NOMO-1 treated with DMSO at 0.1 percent for 48 hours (cell line): ENCODE data around the gene POLA2.
"Not testable (repeated sequence)": the region's sequence is repeated elsewhere in the genome, so short reads cannot be mapped to it uniquely, and the experiment has no call there.

ENCODE experiments used
- DNase-seq: peaks from one replicate; lab custom pipeline; 2025; ENCODE audit not compliant: unreplicated experiment; lab: John Stamatoyannopoulos, UW

Gene POLA2

GRCh38 chr11:65329478-65329877 lies 67.7 kb downstream of the POLA2 start:
- DNase-seq, result peak; percentile 69

- peak; percentile 83 for DNase-seq
These were observed 68.2 kb downstream of the POLA2 start for GRCh38 chr11:65329944-65330403.

- DNase-seq, result no peak
These were observed 68.8 kb downstream of the POLA2 start for GRCh38 chr11:65330544-65330943.

GRCh38 chr11:65332591-65332990 lies 70.8 kb downstream of the POLA2 start:
- not testable (repeated sequence) for DNase-seq

- no peak for DNase-seq
These were observed 73.0 kb downstream of the POLA2 start for GRCh38 chr11:65334696-65335295.

- no peak for DNase-seq
These were observed 76.9 kb downstream of the POLA2 start for GRCh38 chr11:65338676-65339075.

GRCh38 chr11:65340226-65340625 lies 78.5 kb downstream of the POLA2 start:
- no peak for DNase-seq

- no peak for DNase-seq
These were observed 80.1 kb downstream of the POLA2 start for GRCh38 chr11:65341856-65342255.
